ENCODE results near the gene TIFAB. TPM values are rescaled to one million over a fixed set of nuclear protein-coding genes. Genes with fewer than 3 reads are reported as not detected.
A peak's percentile ranks its signal among the peaks of the same experiment; 100 is the strongest.

Gene TIFAB
- total and polyA plus RNA-seq, 5 donors from 2014 or later: not detected

- H3K9me3 ChIP-seq (ENCODE audit: control insufficient read depth in 2 of 2, low read length in 2 of 2): no peaks in the 10 kb centered on the region
- H3K27me3 ChIP-seq (ENCODE audit: control insufficient read depth, insufficient read depth, low read length): no peaks in the 10 kb centered on the region
- DNase-seq: peak; percentile 13 to 83 (median 42)
- H3K27me3 Mint-ChIP-seq: peaks cover 6% of the 10 kb centered on the region
- H3K4me1 Mint-ChIP-seq: peaks cover 28 to 63% (median 44%) of the 10 kb centered on the region in 4 donors
- peaks cover 8% of the 10 kb centered on the region for H3K36me3 Mint-ChIP-seq
- H3K36me3 ChIP-seq (ENCODE audit: control insufficient read depth, insufficient read depth, low read length): peaks cover 2% of the 10 kb centered on the region
- peak overlapping the region; percentile 70 for H3K4me3 ChIP-seq (ENCODE audit: low read depth, low read length)
- H3K9me3 Mint-ChIP-seq: peaks cover 0 to 3% (median 0%) of the 10 kb centered on the region in 7 donors
- peak; percentile 51 to 52 for ATAC-seq (ENCODE audit: low read depth in 2 of 2)
- H3K4me1 ChIP-seq (ENCODE audit: control insufficient read depth, insufficient read depth, low read length, poor library complexity, severe bottlenecking): peaks cover 27% of the 10 kb centered on the region
- peak overlapping the region; percentile 92 to 96 (median 94) for H3K4me3 Mint-ChIP-seq
- peak overlapping the region; percentile 57 to 94 (median 88) for H3K27ac Mint-ChIP-seq
- peak overlapping the region; percentile 42 for H3K27ac ChIP-seq (ENCODE audit: insufficient read depth, low read length, poor library complexity, severe bottlenecking)
Measured at GRCh38 chr5:135398160-135398854, 53.8 kb downstream of the TIFAB start.

Other genes with a start within 250 kb of the TIFAB start
- gene MACROH2A1, start 53.1 kb downstream of the TIFAB start, total RNA-seq: 139 TPM
- 100 to 1,000 TPM; 126 to 161 (median 148) TPM for gene MACROH2A1, start 53.1 kb downstream of the TIFAB start, polyA plus RNA-seq
- gene DCANP1, start 5.0 kb downstream of the TIFAB start, total RNA-seq: not detected
- not detected for gene DCANP1, start 5.0 kb downstream of the TIFAB start, polyA plus RNA-seq
- gene NEUROG1, start 83.6 kb upstream of the TIFAB start, total RNA-seq: not detected
- not detected for gene NEUROG1, start 83.6 kb upstream of the TIFAB start, polyA plus RNA-seq
- gene CXCL14, start 126.6 kb upstream of the TIFAB start, total RNA-seq: not detected
- not detected for gene CXCL14, start 126.6 kb upstream of the TIFAB start, polyA plus RNA-seq